Activated CD4-positive, CD25-positive, alpha-beta regulatory T cell (primary cell): ENCODE data around the gene LMTK3.
A peak's percentile ranks its signal among the peaks of the same experiment; 100 is the strongest.

Source experiments
- DNase-seq, 4 experiments: peaks; one replicate each; lab custom pipeline; 2025; lab: John Stamatoyannopoulos, UW

LMTK3 gene

DNA sequence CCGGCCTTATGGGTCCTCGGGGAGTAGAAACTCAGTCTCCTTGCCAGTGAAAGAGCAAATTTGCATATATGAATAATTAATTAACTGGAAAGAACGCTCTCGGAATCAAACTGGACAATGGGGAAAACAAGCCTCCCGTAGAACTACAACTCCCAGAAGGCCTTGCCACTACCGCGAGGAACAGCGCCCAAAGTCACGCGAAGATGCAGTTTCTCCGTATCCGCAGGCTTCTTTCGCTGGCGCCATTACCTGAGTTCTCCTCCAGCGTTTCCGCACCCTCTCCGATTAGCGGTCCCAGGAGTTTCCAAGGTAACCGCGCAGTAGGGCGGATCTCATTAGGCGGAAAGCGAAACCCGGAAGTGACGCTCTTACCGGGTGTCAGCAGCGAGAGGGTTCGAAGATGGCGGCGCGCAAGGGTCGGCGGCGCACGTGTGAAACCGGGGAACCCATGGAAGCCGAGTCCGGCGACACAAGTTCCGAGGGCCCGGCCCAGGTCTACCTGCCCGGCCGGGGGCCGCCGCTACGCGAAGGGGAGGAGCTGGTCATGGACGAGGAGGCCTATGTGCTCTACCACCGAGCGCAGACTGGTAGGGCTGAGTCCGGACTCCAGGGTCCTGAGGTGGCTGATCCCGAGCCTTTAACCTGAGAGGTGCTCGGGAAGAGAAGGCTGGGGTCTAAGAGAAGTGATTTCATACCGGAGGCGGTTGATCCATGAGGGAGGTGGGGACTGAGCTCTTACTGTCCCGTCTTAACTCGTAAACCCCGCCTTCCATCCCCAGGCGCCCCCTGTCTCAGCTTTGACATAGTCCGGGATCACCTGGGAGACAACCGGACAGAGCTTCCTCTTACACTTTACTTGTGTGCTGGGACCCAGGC is 65.8 kb downstream of the LMTK3 start, which contains the start of gene GRWD1:
Gene GRWD1 (plus strand): TSS at position 378 of the 876 bp plus-strand sequence. CDS start 23 bp downstream, at position 401.
- peak; percentile 73 to 90 (median 84) for DNase-seq

DNA sequence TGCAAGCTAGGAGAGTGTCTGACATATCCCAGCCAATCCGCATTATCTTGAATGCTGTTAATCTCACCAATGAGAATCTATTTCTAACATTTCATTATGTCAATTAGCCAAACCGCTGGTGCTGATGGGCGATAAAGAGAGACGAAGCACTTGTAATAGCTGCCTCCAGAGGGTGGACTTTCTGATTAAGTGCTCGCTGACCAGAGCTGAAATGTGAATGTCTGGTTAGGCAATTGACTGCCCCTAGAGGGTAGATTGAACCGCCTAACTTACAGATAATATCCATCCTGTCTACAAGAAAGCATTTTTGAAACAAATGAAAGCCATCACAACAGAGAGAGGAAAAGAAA is 66.4 kb downstream of the LMTK3 start:
- DNase-seq, result no peak

DNA sequence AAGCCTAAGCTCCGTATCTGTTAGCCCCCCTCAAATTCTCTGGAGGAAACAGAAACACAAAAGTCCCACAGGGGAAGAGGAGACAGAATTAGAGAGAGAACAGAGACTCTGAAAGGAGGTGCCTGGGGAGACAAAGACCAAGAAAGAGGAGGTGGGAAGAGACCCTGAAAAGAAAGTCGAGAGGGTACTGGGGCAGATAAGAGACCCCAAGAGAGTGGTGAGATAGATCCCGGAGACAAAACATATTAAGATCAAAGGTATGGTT is 66.8 kb downstream of the LMTK3 start:
- no peak for DNase-seq

DNA sequence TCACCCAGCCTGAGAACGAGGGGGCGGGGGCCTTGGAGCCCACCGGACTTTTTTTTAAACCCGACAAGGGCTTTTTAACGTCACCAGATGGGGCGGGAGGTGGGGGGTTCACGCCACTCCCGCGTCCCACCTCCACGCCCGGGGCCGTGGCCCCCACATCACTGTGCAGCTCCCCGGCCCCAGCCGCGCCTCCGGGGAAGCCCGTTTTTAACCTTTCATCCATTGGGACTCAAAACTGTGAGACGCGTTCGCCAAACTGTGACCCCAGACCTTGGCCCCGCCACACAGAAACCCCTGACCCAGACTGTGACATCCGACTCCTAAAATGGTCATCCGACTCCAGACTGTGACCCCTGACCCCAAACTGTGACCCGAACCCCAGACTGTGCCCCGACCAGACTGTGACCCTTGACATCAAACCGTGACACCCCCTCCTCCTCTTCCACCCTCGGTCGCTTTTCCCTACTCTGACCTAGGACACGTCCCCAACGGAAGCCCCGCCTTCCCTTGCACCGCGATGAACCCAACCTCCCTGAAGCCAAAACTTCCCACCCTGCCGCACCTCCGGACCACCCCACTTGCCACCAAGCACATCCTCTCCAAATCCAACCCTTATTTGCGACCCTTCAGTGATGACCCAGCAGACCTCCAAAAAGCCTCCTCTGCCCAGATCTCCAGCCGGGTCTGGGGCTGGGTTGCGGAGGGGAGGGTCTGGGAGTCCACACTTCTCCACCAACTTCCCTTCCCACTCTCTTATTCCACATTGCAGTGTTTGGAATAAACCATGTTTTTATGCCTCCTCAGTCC is 67.3 kb downstream of the LMTK3 start:
- DNase-seq, result no peak

DNA sequence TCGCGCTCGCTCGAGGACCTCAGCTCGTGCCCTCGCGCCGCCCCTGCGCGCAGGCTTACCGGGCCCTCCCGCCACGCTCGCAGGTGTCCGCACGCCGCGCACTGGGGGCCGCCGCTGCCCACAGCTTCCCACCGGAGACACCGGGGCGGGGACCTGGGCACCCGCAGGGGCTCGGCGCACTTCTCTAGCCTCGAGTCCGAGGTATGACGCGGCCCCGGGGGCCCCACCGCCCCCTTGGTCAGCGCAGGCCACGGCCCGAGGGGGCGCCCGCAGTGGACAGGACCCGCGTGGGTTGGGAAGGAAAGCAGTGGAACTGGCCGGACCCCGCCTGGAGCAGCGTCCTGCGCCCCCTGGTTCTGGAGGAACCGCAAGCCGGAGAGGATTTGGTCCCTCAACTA is 67.9 kb downstream of the LMTK3 start:
- no peak for DNase-seq

DNA sequence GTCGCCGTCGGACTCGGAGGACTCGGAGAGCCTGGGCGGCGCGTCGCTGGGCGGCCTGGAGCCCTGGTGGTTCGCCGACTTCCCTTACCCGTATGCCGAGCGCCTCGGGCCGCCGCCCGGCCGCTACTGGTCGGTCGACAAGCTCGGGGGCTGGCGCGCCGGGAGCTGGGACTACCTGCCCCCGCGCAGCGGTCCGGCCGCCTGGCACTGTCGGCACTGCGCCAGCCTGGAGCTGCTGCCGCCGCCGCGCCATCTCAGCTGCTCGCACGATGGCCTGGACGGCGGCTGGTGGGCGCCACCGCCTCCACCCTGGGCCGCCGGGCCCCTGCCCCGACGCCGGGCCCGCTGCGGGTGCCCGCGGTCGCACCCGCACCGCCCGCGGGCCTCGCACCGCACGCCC is 68.4 kb downstream of the LMTK3 start:
- DNase-seq, result no peak

DNA sequence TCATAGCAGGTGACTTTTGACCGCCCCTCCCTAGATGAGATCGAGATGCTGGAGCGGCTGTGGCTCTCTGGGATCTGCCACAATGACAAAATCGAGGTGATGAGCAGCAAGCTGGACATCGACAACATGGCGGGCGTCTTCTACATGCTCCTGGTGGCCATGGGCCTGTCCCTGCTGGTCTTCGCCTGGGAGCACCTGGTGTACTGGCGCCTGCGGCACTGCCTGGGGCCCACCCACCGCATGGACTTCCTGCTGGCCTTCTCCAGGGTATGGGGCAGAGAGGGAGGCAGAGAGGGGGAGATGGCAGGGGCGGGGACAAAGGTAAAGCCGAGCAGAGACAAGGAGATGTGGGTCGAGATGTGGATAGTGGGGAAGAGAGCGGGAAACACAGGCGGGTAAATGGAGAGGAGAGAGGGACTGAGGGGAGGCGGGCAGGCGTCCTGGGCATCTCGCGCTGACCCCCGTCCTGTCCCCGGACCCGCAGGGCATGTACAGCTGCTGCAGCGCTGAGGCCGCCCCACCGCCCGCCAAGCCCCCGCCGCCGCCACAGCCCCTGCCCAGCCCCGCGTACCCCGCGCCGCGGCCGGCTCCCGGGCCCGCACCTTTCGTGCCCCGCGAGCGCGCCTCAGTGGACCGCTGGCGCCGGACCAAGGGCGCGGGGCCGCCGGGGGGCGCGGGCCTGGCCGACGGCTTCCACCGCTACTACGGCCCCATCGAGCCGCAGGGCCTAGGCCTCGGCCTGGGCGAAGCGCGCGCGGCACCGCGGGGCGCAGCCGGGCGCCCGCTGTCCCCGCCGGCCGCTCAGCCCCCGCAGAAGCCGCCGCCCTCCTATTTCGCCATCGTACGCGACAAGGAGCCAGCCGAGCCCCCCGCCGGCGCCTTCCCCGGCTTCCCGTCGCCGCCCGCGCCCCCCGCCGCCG is 69.3 kb downstream of the LMTK3 start:
- no peak for DNase-seq

DNA sequence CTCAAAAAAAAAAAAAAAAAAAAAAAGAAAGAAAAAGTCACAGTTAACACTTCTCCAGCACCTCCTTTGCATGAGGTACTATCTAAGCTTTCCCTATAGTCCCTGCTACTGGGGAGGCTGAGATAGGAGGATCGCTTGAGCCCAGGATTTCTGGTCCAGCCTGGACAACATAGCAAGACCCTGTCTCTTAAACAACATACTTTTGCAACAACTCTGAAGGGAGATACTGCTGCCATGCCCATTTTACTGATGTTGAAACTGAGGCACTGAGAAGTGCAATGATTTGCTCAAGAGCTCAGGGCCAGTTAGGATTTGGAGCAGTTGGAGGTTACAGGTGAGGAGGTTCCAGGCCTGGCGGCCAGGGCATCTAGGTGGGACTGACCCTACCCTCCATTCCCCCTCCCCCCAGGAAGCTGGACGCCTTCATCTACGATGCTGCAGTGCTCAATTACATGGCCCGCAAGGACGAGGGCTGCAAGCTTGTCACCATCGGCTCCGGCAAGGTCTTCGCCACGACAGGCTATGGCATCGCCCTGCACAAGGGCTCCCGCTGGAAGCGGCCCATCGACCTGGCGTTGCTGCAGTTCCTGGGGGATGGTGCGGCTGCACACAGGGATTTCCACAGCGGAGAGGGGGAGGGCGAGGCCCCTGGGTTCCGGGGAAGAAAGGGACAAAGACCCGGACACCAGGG is 70.1 kb downstream of the LMTK3 start:
- no peak for DNase-seq

DNA sequence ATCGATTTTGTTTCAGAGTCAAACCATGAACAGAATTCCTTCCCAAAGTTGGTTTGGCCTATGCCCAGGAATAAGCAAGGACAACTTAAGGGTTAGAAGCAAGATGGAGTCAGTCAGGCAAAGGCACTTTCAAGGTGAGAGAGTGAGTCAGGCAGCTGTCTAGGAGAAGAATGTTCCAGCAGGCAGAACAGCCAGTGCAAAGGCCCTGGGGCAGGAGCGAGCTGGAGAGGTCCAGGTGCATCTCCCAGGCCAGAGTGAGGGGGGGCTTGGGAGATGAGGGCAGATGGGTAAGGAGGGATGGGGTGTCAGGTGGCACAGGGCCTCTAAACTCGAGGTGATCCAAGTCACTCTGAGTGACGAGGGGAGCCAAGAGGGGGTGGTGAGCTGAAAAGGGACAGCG is 75.0 kb downstream of the LMTK3 start:
- no peak for DNase-seq
